PC-9 (cell line): Measurements from ENCODE around the gene CFAP70.

ENCODE experiments used
- CTCF ChIP-seq: fragments of 200-600 bp; sonication (generic); conservative IDR thresholded peaks from 2 replicates; pipeline ENCODE4 v1.6.1; 2017; ENCODE audit warnings: mixed run types, antibody characterized with exemption, mild to moderate bottlenecking, moderate library complexity
- EZH2 ChIP-seq: fragments of 200-600 bp; sonication (generic); IDR thresholded peaks from 2 replicates; pipeline ENCODE4 v1.8.0; 2017; ENCODE audit warnings: antibody characterized with exemption, low read depth

DNA sequence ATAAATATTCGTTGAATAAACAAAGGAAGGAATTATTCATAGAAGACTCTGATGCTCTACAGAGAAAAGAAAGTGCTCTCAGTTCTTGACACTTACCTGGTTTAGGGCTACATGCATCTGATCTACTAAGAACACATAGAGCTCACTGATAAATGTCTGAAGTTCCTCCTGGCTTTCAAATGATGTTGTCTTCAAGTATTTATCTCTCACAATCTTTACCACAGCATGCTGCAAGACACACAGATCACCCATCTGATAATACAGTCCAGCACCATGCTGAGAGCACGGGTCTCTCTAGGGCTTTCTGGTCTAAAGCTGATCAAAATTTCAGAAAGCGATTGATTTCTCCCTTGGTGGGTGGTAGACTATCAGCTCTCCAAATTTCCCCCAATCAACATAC lies 61.7 kb downstream of the CFAP70 start:
- TF ChIP-seq CTCF = no peak
- no peak for TF ChIP-seq EZH2
